MCF 10A (cell line): ENCODE measurements around the gene MAML1. TPM values are rescaled to one million over a fixed set of nuclear protein-coding genes. Genes with fewer than 3 reads are reported as not detected.

Experiments used
- BruUV-seq: library from RNA; stranded (reverse); fragments of 400-500 nt; replicated peaks from 2 replicates; lab custom pipeline; 2021; lab: Mats Ljungman, UMichigan
- CTCF ChIA-PET: fragments of 300-600 bp; sonication (Branson Sonifier 250); formaldehyde crosslinking; extraction: SDS; loops from one replicate; lab custom pipeline; 2021; ENCODE audit warnings: antibody characterized with exemption, inconsistent platforms; lab: Yijun Ruan, JAX
- POLR2A ChIA-PET: fragments of 300-600, 350-650 bp; sonication (Branson Sonifier 250); formaldehyde crosslinking; extraction: SDS; loops from one replicate; lab custom pipeline; 2020; ENCODE audit warnings: antibody characterized with exemption, inconsistent platforms; lab: Yijun Ruan, JAX
- DNase-seq: peaks from one replicate; pipeline ENCODE4 v3.0.0-alpha.2; 2018; ENCODE audit not compliant: unreplicated experiment
- H3K27ac Mint-ChIP-seq: one replicate; pipeline ENCODE4 v1.8.0; 2022; ENCODE audit warnings: mild to moderate bottlenecking, low read depth, mixed read lengths; ENCODE audit not compliant: unreplicated experiment
- H3K27me3 Mint-ChIP-seq: one replicate; pipeline ENCODE4 v1.8.0; 2022; ENCODE audit warnings: mixed read lengths; ENCODE audit not compliant: insufficient read depth, unreplicated experiment
- H3K36me3 Mint-ChIP-seq: one replicate; pipeline ENCODE4 v1.8.0; 2022; ENCODE audit warnings: mild to moderate bottlenecking, moderate library complexity, mixed read lengths; ENCODE audit not compliant: insufficient read depth, unreplicated experiment
- H3K4me1 Mint-ChIP-seq: one replicate; pipeline ENCODE4 v1.8.0; 2022; ENCODE audit warnings: mixed read lengths; ENCODE audit not compliant: insufficient read depth, unreplicated experiment
- H3K4me3 Mint-ChIP-seq: one replicate; pipeline ENCODE4 v1.8.0; 2022; ENCODE audit warnings: mild to moderate bottlenecking, moderate library complexity, mixed read lengths; ENCODE audit not compliant: unreplicated experiment
- H3K9me3 Mint-ChIP-seq: one replicate; pipeline ENCODE4 v1.8.0; 2022; ENCODE audit warnings: mixed read lengths; ENCODE audit not compliant: unreplicated experiment
- CTCF ChIP-seq: fragments of 200-600 bp; IDR thresholded peaks from one replicate; pipeline ENCODE4 v1.8.0; 2022; ENCODE audit warnings: antibody characterized with exemption, mild to moderate bottlenecking; ENCODE audit not compliant: unreplicated experiment
- intact Hi-C: fragments of 100-400 bp; cut with micrococcal nuclease; formaldehyde crosslinking; loops from 2 replicates; pipeline ENCODE4 v1.14.1; 2022
- total RNA-seq: library from RNA; stranded (reverse); gene quantifications from 2 replicates; pipeline ENCODE4 v1.2.3, GENCODE V29; 2022

The MAML1 gene
- total RNA-seq, 1 experiment from 2014 or later: 38.4 TPM

GRCh38 chr5:179806250-179807048, 73.8 kb downstream of the MAML1 start, which contains the start of gene MGAT4B:
Gene MGAT4B (minus strand): TSS chr5:179806866. CDS start chr5:179806583, 283 bp downstream.
- intact Hi-C loops: loop anchor here (1.0 to 5.0 kb wide), 2 partner anchors 15 to 51 kb away; partner anchors contain the start of gene MRNIP
- H3K4me1 Mint-ChIP-seq: peaks cover 29% of the 10 kb centered on the region
- ChIA-PET CTCF (interaction anchor here (0.8 to 1.7 kb wide), 4 partner anchors 10 to 141 kb away, joined by 3 to 10 read pairs (median 3); no protein-coding TSS in a partner anchor), POLR2A (interaction anchor here (0.6 to 6.2 kb wide), 18 partner anchors 10 to 1020 kb away, joined by 3 to 134 read pairs (median 5); partner anchors contain the start of genes HNRNPH1, MAML1, MRNIP and SQSTM1)
- H3K27ac Mint-ChIP-seq: peak within 1 kb of the TSS; percentile 92
- no peaks in the 10 kb centered on the region for H3K9me3 Mint-ChIP-seq
- H3K27me3 Mint-ChIP-seq: no peaks in the 10 kb centered on the region
- TF ChIP-seq CTCF: no peak
- peaks cover 28% of the 10 kb centered on the region for H3K36me3 Mint-ChIP-seq
- BruUV-seq: no TSS peak
- DNase-seq: peak; percentile 87
- H3K4me3 Mint-ChIP-seq: peak within 1 kb of the TSS; percentile 82

GRCh38 chr5:179812135-179812825, 79.7 kb downstream of the MAML1 start:
- ChIA-PET POLR2A (interaction anchor here (1.1 to 1.7 kb wide), 4 partner anchors 7 to 95 kb away, joined by 3 to 10 read pairs (median 6); no protein-coding TSS in a partner anchor), CTCF (no interaction called here)
- TF ChIP-seq CTCF: no peak
- Mint-ChIP-seq H3K4me1 (peaks cover 5% of the 10 kb centered on the region), H3K36me3 (peaks cover 34% of the 10 kb centered on the region), H3K27ac (no peak overlapping the region), H3K4me3 (no peak overlapping the region), H3K9me3 (no peaks in the 10 kb centered on the region), H3K27me3 (no peaks in the 10 kb centered on the region)
- DNase-seq: no peak
- intact Hi-C loops: no loop called here
- no TSS peak for BruUV-seq

- Mint-ChIP-seq H3K4me3 (no peak overlapping the region), H3K27me3 (no peaks in the 10 kb centered on the region), H3K4me1 (peaks cover 7% of the 10 kb centered on the region), H3K36me3 (peaks cover 34% of the 10 kb centered on the region), H3K27ac (no peak overlapping the region), H3K9me3 (no peaks in the 10 kb centered on the region)
- ChIA-PET POLR2A (interaction anchor here (1.1 kb wide), 1 partner anchor 9 kb away, joined by 3 read pairs; no protein-coding TSS in a partner anchor), CTCF (interaction anchor here (0.6 to 1.6 kb wide), 2 partner anchors 17 to 142 kb away, joined by 3 to 5 read pairs; no protein-coding TSS in a partner anchor)
- DNase-seq: no peak
- TF ChIP-seq CTCF: no peak
- intact Hi-C loops: no loop called here
- BruUV-seq: no TSS peak
Measured at GRCh38 chr5:179812997-179813607, 80.5 kb downstream of the MAML1 start.
